Measurements from ENCODE around the gene CNOT8. TPM values are rescaled to one million over a fixed set of nuclear protein-coding genes. Genes with fewer than 3 reads are reported as not detected.

CNOT8 gene
- total RNA-seq, 1 donor from 2014 or later: 45.6 TPM

- H3K27me3 ChIP-seq (ENCODE audit: insufficient read depth, low read length): no peaks in the 10 kb centered on the region
- H3K4me2 ChIP-seq (ENCODE audit: low read length): no peak overlapping the region
- no peaks in the 10 kb centered on the region for H3K4me1 Mint-ChIP-seq (ENCODE audit: low read depth, unreplicated experiment)
- no peaks in the 10 kb centered on the region for H3K4me1 ChIP-seq (ENCODE audit: insufficient read depth, low read length)
- H3K4me3 Mint-ChIP-seq (ENCODE audit: unreplicated experiment): no peak overlapping the region
- H3K9ac ChIP-seq (ENCODE audit: low read length): no peak overlapping the region
- TF ChIP-seq CTCF (IDR thresholded peaks at IDR 0.05; ENCODE audit: insufficient read depth, low read depth, low read length): no peak
- no peak overlapping the region for H3K27ac ChIP-seq (ENCODE audit: low read depth, low read length)
- no peak overlapping the region for H3K27ac Mint-ChIP-seq (ENCODE audit: unreplicated experiment)
- H3K9me3 Mint-ChIP-seq (ENCODE audit: unreplicated experiment): peaks cover 31% of the 10 kb centered on the region
- H4K20me1 ChIP-seq (ENCODE audit: insufficient read depth, low read length): no peaks in the 10 kb centered on the region
- no peak for DNase-seq (ENCODE audit: low read depth)
- FAIRE-seq: no peak
- no peak overlapping the region for H3K4me3 ChIP-seq (ENCODE audit: insufficient read depth, low read depth, low read length)
- H3K36me3 ChIP-seq (ENCODE audit: insufficient read depth, low read length): peaks cover 34% of the 10 kb centered on the region
- H3K9me3 ChIP-seq (ENCODE audit: insufficient read depth, low read depth, low read length): peaks cover 15% of the 10 kb centered on the region
- H3K36me3 Mint-ChIP-seq (ENCODE audit: low read depth, unreplicated experiment): peaks cover 58% of the 10 kb centered on the region
- H2AFZ ChIP-seq (ENCODE audit: low read depth, low read length): no peak overlapping the region
- H3K27me3 Mint-ChIP-seq (ENCODE audit: low read depth, unreplicated experiment): no peaks in the 10 kb centered on the region
- H3K79me2 ChIP-seq (ENCODE audit: insufficient read depth, low read length): no peaks in the 10 kb centered on the region
Measured at GRCh38 chr5:154885439-154885838, 27.0 kb downstream of the CNOT8 start.

GRCh38 chr5:154892369-154892771 is 33.9 kb downstream of the CNOT8 start:
- Mint-ChIP-seq H3K4me1 (ENCODE audit: low read depth, unreplicated experiment) (no peaks in the 10 kb centered on the region), H3K9me3 (ENCODE audit: unreplicated experiment) (no peaks in the 10 kb centered on the region), H3K36me3 (ENCODE audit: low read depth, unreplicated experiment) (peaks cover 44% of the 10 kb centered on the region), H3K27me3 (ENCODE audit: low read depth, unreplicated experiment) (no peaks in the 10 kb centered on the region), H3K4me3 (ENCODE audit: unreplicated experiment) (no peak overlapping the region), H3K27ac (ENCODE audit: unreplicated experiment) (no peak overlapping the region)
- Histone ChIP-seq H3K79me2 (ENCODE audit: insufficient read depth, low read length) (no peaks in the 10 kb centered on the region), H3K4me2 (ENCODE audit: low read length) (no peak overlapping the region), H3K4me1 (ENCODE audit: insufficient read depth, low read length) (no peaks in the 10 kb centered on the region), H3K4me3 (ENCODE audit: insufficient read depth, low read depth, low read length) (no peak overlapping the region), H4K20me1 (ENCODE audit: insufficient read depth, low read length) (no peaks in the 10 kb centered on the region), H3K9ac (ENCODE audit: low read length) (no peak overlapping the region), H3K27ac (ENCODE audit: low read depth, low read length) (no peak overlapping the region), H2AFZ (ENCODE audit: low read depth, low read length) (no peak overlapping the region), H3K27me3 (ENCODE audit: insufficient read depth, low read length) (no peaks in the 10 kb centered on the region), H3K36me3 (ENCODE audit: insufficient read depth, low read length) (peaks cover 54% of the 10 kb centered on the region), H3K9me3 (ENCODE audit: insufficient read depth, low read depth, low read length) (no peaks in the 10 kb centered on the region)
- DNase-seq (ENCODE audit: low read depth) (no peak), FAIRE-seq (no peak)
- TF ChIP-seq EZH2 (IDR thresholded peaks at IDR 0.05; ENCODE audit: insufficient read depth, low read length): no peak
- no peak for TF ChIP-seq CTCF (IDR thresholded peaks at IDR 0.05; ENCODE audit: insufficient read depth, low read depth, low read length)

GRCh38 chr5:154893381-154893780 is 35.0 kb downstream of the CNOT8 start:
- FAIRE-seq: no peak
- H3K4me1 Mint-ChIP-seq (ENCODE audit: low read depth, unreplicated experiment): no peaks in the 10 kb centered on the region
- H3K79me2 ChIP-seq (ENCODE audit: insufficient read depth, low read length): no peaks in the 10 kb centered on the region
- H3K9me3 ChIP-seq (ENCODE audit: insufficient read depth, low read depth, low read length): no peaks in the 10 kb centered on the region
- no peak overlapping the region for H2AFZ ChIP-seq (ENCODE audit: low read depth, low read length)
- no peak overlapping the region for H3K4me3 Mint-ChIP-seq (ENCODE audit: unreplicated experiment)
- H3K4me1 ChIP-seq (ENCODE audit: insufficient read depth, low read length): no peaks in the 10 kb centered on the region
- H3K36me3 Mint-ChIP-seq (ENCODE audit: low read depth, unreplicated experiment): peaks cover 39% of the 10 kb centered on the region
- TF ChIP-seq EZH2 (IDR thresholded peaks at IDR 0.05; ENCODE audit: insufficient read depth, low read length) (no peak), CTCF (IDR thresholded peaks at IDR 0.05; ENCODE audit: insufficient read depth, low read depth, low read length) (no peak)
- peaks cover 53% of the 10 kb centered on the region for H3K36me3 ChIP-seq (ENCODE audit: insufficient read depth, low read length)
- H4K20me1 ChIP-seq (ENCODE audit: insufficient read depth, low read length): no peaks in the 10 kb centered on the region
- no peak overlapping the region for H3K27ac ChIP-seq (ENCODE audit: low read depth, low read length)
- DNase-seq (ENCODE audit: low read depth): no peak
- no peak overlapping the region for H3K9ac ChIP-seq (ENCODE audit: low read length)
- no peak overlapping the region for H3K4me3 ChIP-seq (ENCODE audit: insufficient read depth, low read depth, low read length)
- no peaks in the 10 kb centered on the region for H3K27me3 Mint-ChIP-seq (ENCODE audit: low read depth, unreplicated experiment)
- no peaks in the 10 kb centered on the region for H3K9me3 Mint-ChIP-seq (ENCODE audit: unreplicated experiment)
- H3K4me2 ChIP-seq (ENCODE audit: low read length): no peak overlapping the region
- H3K27me3 ChIP-seq (ENCODE audit: insufficient read depth, low read length): no peaks in the 10 kb centered on the region
- no peak overlapping the region for H3K27ac Mint-ChIP-seq (ENCODE audit: unreplicated experiment)
